HG02798 (cell line): ENCODE results near the gene HNRNPUL2.
"Not testable (repeated sequence)": the region's sequence is repeated elsewhere in the genome, so short reads cannot be mapped to it uniquely, and the experiment has no call there.

Experiments used
- ATAC-seq: cut with Tn5 transposase; IDR thresholded peaks from one replicate; pipeline ENCODE4 v1.9.1; 2021; ENCODE audit warnings: mild to moderate bottlenecking; ENCODE audit not compliant: unreplicated experiment, poor library complexity

Gene HNRNPUL2

DNA sequence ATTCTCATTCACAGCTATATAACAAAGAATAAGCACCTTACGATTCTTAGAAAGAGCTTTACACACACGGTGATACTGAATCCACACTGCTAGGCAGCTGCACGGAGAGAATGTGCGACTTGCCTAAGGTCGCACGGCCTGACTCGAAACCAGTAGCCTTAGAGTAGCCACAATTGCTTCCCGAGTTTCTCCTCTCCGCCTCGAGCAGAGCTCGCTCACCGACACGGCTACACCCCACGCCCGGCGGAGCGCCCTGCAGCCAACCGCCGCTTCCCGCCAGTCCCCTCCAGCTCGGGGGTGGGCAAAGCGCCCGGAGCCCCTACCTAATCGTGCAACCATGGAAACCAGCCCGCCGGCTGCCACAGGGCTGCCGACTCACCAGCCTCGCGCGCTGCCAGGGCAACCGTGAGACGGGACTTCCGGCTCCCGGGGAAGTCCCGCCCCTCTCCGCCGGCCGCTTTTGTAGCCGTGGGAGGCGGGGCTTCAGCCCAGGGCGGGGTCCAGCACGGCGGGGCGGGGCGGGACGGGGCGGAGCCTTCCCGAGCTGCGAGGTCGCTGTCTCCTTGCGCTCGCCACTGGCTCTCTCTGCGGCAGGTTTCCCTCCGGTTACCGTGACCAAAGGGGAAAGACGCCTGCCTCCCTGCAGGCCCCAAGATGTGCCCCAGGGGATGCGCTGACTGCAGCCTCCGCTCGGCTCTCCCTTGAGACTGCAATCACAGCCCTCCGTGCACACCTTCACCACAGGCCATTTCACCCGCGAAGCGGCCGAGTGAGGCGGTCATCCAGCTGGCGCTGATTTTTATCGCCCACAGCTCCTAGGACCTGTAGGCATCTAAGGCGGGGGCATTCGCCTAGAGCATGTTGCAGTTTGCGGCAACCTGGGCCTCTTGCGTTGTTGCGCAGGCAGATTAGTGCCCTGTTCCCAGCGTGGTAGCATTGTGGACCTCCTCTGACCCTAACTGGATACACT, 21.1 kb downstream of the HNRNPUL2 start:
- peak; percentile 70 for ATAC-seq

- ATAC-seq = no peak
Observed at GRCh38 chr11:62705413-62705812, 21.8 kb downstream of the HNRNPUL2 start.

DNA sequence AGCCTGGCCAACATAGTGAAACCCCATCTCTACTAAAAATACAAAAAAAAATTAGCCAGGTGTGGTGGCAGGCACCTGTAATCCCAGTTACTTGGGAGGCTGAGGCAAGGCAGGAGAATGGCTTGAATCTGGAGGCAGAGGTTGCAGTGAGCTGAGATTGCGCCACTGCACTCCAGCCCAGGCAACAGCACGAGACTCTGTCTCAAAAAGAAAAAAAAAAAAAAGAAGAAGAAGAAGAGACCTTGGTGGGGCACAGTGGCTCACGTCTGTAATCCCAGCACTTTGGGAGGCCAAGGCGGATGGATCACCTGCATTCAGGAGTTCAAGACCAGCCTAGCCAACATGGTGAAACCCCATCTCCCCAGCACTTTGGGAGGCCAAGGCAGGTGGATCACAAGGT, 23.3 kb downstream of the HNRNPUL2 start:
- ATAC-seq = not testable (repeated sequence)

GRCh38 chr11:62702246-62702645, 25.0 kb downstream of the HNRNPUL2 start:
- ATAC-seq = no peak

- no peak for ATAC-seq
Observed at GRCh38 chr11:62694455-62695167, 32.6 kb downstream of the HNRNPUL2 start.

DNA sequence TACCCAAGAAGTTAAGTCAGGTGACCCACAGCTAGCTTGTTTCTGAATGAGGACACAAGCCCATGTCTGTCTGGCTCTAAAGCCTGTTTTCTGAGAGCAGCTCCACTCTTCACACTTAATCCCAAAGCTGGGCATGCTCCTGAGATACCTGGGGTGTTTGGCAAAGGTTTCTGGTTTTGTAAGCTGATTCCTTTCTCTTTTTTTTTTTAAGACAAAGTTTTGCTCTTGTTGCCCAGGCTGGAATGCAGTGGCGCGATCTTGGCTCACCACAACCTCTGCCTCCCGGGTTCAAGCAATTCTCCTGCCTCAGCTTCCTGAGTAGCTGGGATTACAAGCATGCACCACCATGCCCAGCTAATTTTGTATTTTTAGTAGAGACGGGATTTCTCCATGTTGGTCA, 33.6 kb downstream of the HNRNPUL2 start:
- ATAC-seq = not testable (repeated sequence)

GRCh38 chr11:62689421-62690183, 37.7 kb downstream of the HNRNPUL2 start, which contains the start of gene LRRN4CL:
Gene LRRN4CL, minus strand, starts transcription at chr11:62689530. Its CDS starts 1,022 bp downstream, at chr11:62688508.
- no peak for ATAC-seq

DNA sequence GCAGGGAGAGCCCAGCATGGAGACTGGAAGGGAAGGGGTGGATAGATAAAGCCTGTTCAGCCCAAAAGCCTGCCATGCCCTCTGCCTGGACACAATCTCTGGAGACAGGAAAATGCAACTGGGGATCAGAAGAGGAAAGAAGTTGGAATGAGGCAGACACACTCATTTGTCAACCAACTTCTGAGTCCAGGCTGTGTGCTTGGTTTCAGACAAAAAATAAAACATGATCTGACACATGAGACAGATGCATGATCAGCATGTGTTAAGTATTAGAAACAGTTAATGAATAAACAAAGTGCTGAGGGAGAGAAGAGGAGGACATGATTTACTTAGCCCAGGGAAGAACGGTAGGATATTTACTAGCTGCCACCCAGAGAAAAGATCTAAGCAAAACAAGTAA, 38.8 kb downstream of the HNRNPUL2 start:
- ATAC-seq = no peak

GRCh38 chr11:62687508-62688396, 39.5 kb downstream of the HNRNPUL2 start:
- no peak for ATAC-seq

DNA sequence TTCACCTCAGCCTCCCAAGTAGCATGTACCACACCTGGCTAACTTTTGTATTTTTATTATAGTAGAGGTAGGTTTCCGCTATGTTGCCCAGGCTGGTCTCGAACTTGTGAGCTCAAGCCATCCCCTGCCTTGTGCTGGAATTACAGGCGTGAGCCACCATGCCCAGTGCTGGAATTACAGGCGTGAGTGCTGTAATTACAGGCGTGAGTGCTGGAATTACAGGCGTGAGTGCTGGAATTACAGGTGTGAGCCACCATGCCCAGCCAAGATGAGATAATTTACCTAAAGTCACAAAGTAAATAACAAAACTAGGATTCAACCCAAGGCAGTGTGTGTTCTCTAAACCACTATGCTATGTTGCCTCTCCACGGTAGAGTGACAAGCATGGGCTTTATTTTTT, 44.7 kb downstream of the HNRNPUL2 start:
- no peak for ATAC-seq

GRCh38 chr11:62680825-62681240, 46.4 kb downstream of the HNRNPUL2 start:
- peak; percentile 61 for ATAC-seq

DNA sequence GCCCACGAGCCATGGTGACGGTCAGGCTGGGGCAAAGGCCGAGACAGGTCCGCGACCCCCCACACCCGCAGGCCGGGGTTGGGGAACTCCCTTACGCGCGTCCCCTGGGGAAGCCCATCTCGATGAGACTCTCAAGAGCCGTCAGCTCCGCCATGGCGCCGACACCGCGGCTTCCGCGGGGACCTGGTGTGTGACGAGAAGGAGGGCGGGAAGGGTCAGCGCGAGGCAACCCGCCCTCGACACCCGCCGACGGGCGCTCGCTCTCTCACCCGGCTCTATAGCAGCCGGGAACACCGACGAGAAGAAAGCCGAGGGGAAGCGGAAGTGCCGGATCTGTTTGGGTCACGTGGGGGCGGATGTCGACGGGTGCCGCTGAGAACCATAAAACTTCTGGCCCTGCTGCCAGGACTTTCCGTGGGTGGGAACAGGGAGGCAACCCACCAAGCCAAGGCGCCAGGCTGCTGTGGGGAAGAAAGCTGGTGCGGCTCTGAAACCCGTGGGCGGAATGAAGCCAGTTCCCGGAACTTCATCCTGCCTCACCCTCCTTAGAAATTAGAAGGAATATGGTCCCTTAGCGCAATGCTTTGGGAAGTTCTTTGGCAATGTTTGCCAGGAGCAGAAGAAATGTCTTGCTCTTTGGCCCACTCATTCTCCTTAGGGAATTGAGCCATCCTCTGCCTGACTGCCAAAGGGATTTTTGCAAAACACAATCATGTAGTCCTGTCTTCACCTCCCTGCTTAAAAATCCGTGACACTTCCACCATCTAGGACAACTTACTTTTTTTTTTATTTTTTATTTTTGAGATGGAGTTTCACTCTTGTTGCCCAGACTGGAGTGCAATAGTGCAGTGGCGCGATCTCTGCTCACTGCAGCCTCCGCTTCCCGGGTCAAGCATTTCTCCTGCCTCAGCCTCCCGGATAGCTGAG, 48.2 kb downstream of the HNRNPUL2 start, which contains the start of gene UBXN1:
Gene UBXN1, minus strand, starts transcription at position 304 of the 927 bp plus-strand sequence. Its CDS starts 150 bp downstream, at position 154.
- peak; percentile 80 for ATAC-seq

DNA sequence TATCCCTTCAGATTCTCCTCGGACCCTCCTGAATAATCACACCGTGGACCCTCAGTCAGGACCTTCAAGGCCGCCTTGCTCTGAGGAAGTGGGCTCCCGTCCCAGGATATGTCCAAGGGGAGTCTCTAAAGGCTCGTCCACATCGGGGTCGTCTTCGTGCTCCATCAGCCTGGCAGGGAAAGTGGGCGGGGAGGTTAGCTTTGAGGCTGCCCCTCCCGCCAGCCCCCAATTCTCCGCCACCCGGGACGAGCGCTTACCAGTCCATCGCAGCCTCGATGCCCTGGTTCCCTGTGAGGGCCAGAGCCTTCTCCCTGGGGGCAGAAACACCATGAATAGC, 48.9 kb downstream of the HNRNPUL2 start:
- no peak for ATAC-seq

- ATAC-seq = no peak
Observed at GRCh38 chr11:62677714-62678113, 49.5 kb downstream of the HNRNPUL2 start.

GRCh38 chr11:62677156-62677555, 50.1 kb downstream of the HNRNPUL2 start:
- no peak for ATAC-seq

GRCh38 chr11:62676698-62677097, 50.6 kb downstream of the HNRNPUL2 start:
- ATAC-seq = no peak

- not testable (repeated sequence) for ATAC-seq
Observed at GRCh38 chr11:62675415-62675814, 51.8 kb downstream of the HNRNPUL2 start.

GRCh38 chr11:62673196-62673525, 54.1 kb downstream of the HNRNPUL2 start:
- ATAC-seq = no peak
